Smooth muscle cell (in vitro differentiated cells): ENCODE results near the gene PIP4K2C. TPM values are rescaled to one million over a fixed set of nuclear protein-coding genes. Genes with fewer than 3 reads are reported as not detected.

Source experiments
- DNase-seq: peaks from one replicate; lab custom pipeline; 2025; ENCODE audit not compliant: unreplicated experiment; lab: John Stamatoyannopoulos, UW
- H2AFZ ChIP-seq: fragments of 200-600 bp; sonication (generic); 2 replicates; pipeline ENCODE4 v1.6.0; 2016; ENCODE audit warnings: antibody characterized with exemption, low read depth, mild to moderate bottlenecking
- H3F3A ChIP-seq: fragments of 200-600 bp; sonication (generic); 2 replicates; pipeline ENCODE4 v1.6.0; 2017; ENCODE audit warnings: antibody characterized with exemption, low read depth
- H3K27ac ChIP-seq: fragments of 200-600 bp; sonication (generic); 2 replicates; pipeline ENCODE4 v1.5.1; 2016; ENCODE audit warnings: low read depth, mild to moderate bottlenecking
- H3K27me3 ChIP-seq: fragments of 200-600 bp; sonication (generic); 2 replicates; pipeline ENCODE4 v1.6.1; 2016; ENCODE audit warnings: low read depth, mild to moderate bottlenecking
- H3K36me3 ChIP-seq: fragments of 200-600 bp; sonication (generic); 2 replicates; pipeline ENCODE4 v1.5.1; 2016; ENCODE audit warnings: low read depth
- H3K4me1 ChIP-seq: fragments of 200-600 bp; sonication (generic); 2 replicates; pipeline ENCODE4 v1.5.1; 2016; ENCODE audit warnings: low read depth
- H3K4me2 ChIP-seq: fragments of 200-600 bp; sonication (generic); 2 replicates; pipeline ENCODE4 v1.6.0; 2016; ENCODE audit warnings: mild to moderate bottlenecking
- H3K4me3 ChIP-seq: fragments of 200-600 bp; sonication (generic); 2 replicates; pipeline ENCODE4 v1.5.1; 2016; ENCODE audit warnings: mild to moderate bottlenecking
- H3K79me2 ChIP-seq: fragments of 200-600 bp; sonication (generic); 2 replicates; pipeline ENCODE4 v1.6.0; 2016; ENCODE audit warnings: low read depth, mild to moderate bottlenecking
- H3K9ac ChIP-seq: fragments of 200-600 bp; sonication (generic); 2 replicates; pipeline ENCODE4 v1.6.0; 2016; ENCODE audit warnings: low read depth
- H3K9me3 ChIP-seq: fragments of 200-600 bp; sonication (generic); replicated peaks from 2 replicates; pipeline ENCODE4 v1.5.1; 2016; ENCODE audit warnings: low read depth
- H4K20me1 ChIP-seq: fragments of 200-600 bp; sonication (generic); 2 replicates; pipeline ENCODE4 v1.6.0; 2016; ENCODE audit warnings: low read depth
- CTCF ChIP-seq: fragments of 200-600 bp; sonication (generic); IDR thresholded peaks from 2 replicates; pipeline ENCODE4 v1.5.1; 2017; ENCODE audit warnings: borderline replicate concordance, mild to moderate bottlenecking, antibody characterized with exemption; ENCODE audit not compliant: insufficient read depth, poor library complexity, severe bottlenecking
- WGBS: methylation state at CpG from one replicate; pipeline ENCODE4 v1.1.7; 2016; ENCODE audit warnings: low lambda C conversion rate; 5-methylcytosine and 5-hydroxymethylcytosine counted together
- polyA plus RNA-seq: library from polyadenylated mRNA; unstranded; fragments of >200 nt; fragmentation: Nextera tagmentation; extraction: Ambion mirVana; gene quantifications from 2 replicates; pipeline ENCODE4 v1.2.1, GENCODE V29; 2016
- total RNA-seq: library from RNA; depleted of rRNA; stranded (reverse); fragments of >200 nt; gene quantifications from 2 replicates; pipeline ENCODE4 v1.2.3, GENCODE V29; 2014

PIP4K2C gene
- total and polyA plus RNA-seq, 2 experiments from 2014 or later: 33.3 to 39.5 TPM

DNA sequence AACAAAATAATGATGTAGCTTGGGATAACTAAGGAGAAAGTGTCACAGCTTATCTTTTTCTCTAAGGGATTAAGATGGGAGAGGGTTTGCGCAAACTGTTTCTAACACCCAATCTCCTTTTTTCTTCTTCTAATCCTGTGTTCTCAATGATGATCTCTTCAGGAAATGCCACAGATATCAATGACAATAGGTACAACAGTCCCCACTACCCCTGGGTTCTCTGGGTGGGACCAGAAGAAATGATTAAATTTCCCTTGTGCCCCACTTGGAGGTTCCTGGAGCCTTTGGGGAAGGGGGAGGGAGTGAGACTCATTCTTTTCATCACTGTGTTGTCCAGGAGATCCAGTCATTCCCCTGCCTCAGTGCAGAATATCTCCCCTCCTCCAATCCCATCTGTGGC is 8.6 kb upstream of the PIP4K2C start:
- no peak for DNase-seq
- TF ChIP-seq CTCF: no peak
- no peaks in the 10 kb centered on the region for H3F3A ChIP-seq
- 92% methylated on average over 1 of the region's 1 CpG for WGBS
- H3K79me2 ChIP-seq: no peaks in the 10 kb centered on the region
- H3K4me3 ChIP-seq: no peak overlapping the region
- H3K4me2 ChIP-seq: no peak overlapping the region
- no peaks in the 10 kb centered on the region for H3K9me3 ChIP-seq
- H3K9ac ChIP-seq: no peak overlapping the region
- H4K20me1 ChIP-seq: no peaks in the 10 kb centered on the region
- no peaks in the 10 kb centered on the region for H3K4me1 ChIP-seq
- no peaks in the 10 kb centered on the region for H3K36me3 ChIP-seq
- no peak overlapping the region for H3K27ac ChIP-seq
- H3K27me3 ChIP-seq: peaks cover 7% of the 10 kb centered on the region
- no peak overlapping the region for H2AFZ ChIP-seq

- no peaks in the 10 kb centered on the region for H3K4me1 ChIP-seq
- WGBS: 56% methylated on average over 13 of the region's 13 CpGs
- H3K36me3 ChIP-seq: no peaks in the 10 kb centered on the region
- H3K27me3 ChIP-seq: peaks cover 14% of the 10 kb centered on the region
- peak; percentile 8 for DNase-seq
- H3K9ac ChIP-seq: no peak overlapping the region
- peak; percentile 80 for TF ChIP-seq CTCF
- H2AFZ ChIP-seq: no peak overlapping the region
- no peak overlapping the region for H3K27ac ChIP-seq
- H3F3A ChIP-seq: no peaks in the 10 kb centered on the region
- H3K4me2 ChIP-seq: no peak overlapping the region
- H4K20me1 ChIP-seq: no peaks in the 10 kb centered on the region
- no peaks in the 10 kb centered on the region for H3K79me2 ChIP-seq
- H3K9me3 ChIP-seq: no peaks in the 10 kb centered on the region
- H3K4me3 ChIP-seq: no peak overlapping the region
Measured at GRCh38 chr12:57583008-57583831, 7.8 kb upstream of the PIP4K2C start.

DNA sequence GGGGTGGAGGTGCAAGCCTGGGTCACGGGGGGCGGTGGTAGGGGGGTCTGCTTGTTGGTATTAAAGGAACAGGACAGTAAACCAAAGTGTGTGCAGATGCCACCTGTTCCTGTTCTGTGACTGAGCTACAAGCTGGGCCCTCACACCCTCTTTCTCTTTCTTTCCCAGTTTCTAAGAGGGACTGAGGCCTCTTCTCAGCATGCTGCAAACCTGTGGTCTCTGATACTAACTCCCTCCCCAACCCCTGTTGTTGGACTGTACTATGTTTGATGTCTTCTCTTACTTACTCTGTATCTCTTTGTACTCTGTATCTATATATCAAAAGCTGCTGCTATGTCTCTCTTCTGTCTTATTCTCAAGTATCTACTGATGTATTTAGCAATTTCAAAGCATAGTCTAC is 6.9 kb upstream of the PIP4K2C start:
- Histone ChIP-seq H3K4me1 (no peaks in the 10 kb centered on the region), H3K9ac (no peak overlapping the region), H3K4me2 (no peak overlapping the region), H3K4me3 (no peak overlapping the region), H3K79me2 (no peaks in the 10 kb centered on the region), H3K9me3 (no peaks in the 10 kb centered on the region), H3K27me3 (peaks cover 17% of the 10 kb centered on the region), H2AFZ (no peak overlapping the region), H3K36me3 (no peaks in the 10 kb centered on the region), H3K27ac (no peak overlapping the region), H3F3A (no peaks in the 10 kb centered on the region), H4K20me1 (no peaks in the 10 kb centered on the region)
- no peak for DNase-seq
- 89% methylated on average over 2 of the region's 2 CpGs for WGBS
- TF ChIP-seq CTCF: no peak

GRCh38 chr12:57584690-57585089 is 6.3 kb upstream of the PIP4K2C start:
- H3K4me3 ChIP-seq: no peak overlapping the region
- H3K27ac ChIP-seq: no peak overlapping the region
- H4K20me1 ChIP-seq: no peaks in the 10 kb centered on the region
- no peak overlapping the region for H3K9ac ChIP-seq
- DNase-seq: no peak
- no peak overlapping the region for H2AFZ ChIP-seq
- H3K4me1 ChIP-seq: no peaks in the 10 kb centered on the region
- no peaks in the 10 kb centered on the region for H3K36me3 ChIP-seq
- H3K79me2 ChIP-seq: no peaks in the 10 kb centered on the region
- no peaks in the 10 kb centered on the region for H3K9me3 ChIP-seq
- H3K27me3 ChIP-seq: peaks cover 17% of the 10 kb centered on the region
- TF ChIP-seq CTCF: no peak
- no peaks in the 10 kb centered on the region for H3F3A ChIP-seq
- H3K4me2 ChIP-seq: no peak overlapping the region
